ENCODE results near the gene RGL3.

The RGL3 gene

DNA sequence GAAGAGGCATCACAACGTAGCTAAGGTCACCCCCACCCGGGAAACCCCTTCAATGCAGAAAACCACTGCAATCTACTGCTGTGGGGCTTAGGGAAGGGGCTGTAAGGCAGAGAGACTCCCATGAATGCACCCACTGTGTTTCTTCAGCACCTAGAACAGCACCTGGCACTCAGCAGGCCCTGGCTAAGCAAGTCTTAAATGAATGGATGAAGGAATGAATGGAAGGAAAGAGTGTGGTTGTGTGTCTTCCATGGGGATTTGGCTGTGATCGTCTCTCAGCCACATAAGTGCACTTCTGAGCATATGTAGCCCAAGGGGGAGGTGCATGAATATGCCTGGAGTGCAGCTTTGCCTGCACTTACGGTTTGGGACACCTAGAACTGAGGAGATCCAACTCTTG is 69.9 kb downstream of the RGL3 start:
- H3K9me3 ChIP-seq (ENCODE audit: control insufficient read depth, low read length), result no peaks in the 10 kb centered on the region
- H3K4me1 ChIP-seq, result peaks cover 16% of the 10 kb centered on the region
- H3K4me3 ChIP-seq (ENCODE audit: low read depth, low read length), result no peak overlapping the region
- no peak overlapping the region for H2AFZ ChIP-seq
- H3K27ac ChIP-seq, result no peak overlapping the region
- no peaks in the 10 kb centered on the region for H3K79me2 ChIP-seq
- no peaks in the 10 kb centered on the region for H3K27me3 ChIP-seq (ENCODE audit: control insufficient read depth, insufficient read depth, low read length)
- no peak overlapping the region for H3K9ac ChIP-seq
- H3K4me2 ChIP-seq (ENCODE audit: low read length), result no peak overlapping the region
- H3K36me3 ChIP-seq (ENCODE audit: control insufficient read depth, insufficient read depth, low read length), result no peaks in the 10 kb centered on the region
- TF ChIP-seq, protein P1, sequence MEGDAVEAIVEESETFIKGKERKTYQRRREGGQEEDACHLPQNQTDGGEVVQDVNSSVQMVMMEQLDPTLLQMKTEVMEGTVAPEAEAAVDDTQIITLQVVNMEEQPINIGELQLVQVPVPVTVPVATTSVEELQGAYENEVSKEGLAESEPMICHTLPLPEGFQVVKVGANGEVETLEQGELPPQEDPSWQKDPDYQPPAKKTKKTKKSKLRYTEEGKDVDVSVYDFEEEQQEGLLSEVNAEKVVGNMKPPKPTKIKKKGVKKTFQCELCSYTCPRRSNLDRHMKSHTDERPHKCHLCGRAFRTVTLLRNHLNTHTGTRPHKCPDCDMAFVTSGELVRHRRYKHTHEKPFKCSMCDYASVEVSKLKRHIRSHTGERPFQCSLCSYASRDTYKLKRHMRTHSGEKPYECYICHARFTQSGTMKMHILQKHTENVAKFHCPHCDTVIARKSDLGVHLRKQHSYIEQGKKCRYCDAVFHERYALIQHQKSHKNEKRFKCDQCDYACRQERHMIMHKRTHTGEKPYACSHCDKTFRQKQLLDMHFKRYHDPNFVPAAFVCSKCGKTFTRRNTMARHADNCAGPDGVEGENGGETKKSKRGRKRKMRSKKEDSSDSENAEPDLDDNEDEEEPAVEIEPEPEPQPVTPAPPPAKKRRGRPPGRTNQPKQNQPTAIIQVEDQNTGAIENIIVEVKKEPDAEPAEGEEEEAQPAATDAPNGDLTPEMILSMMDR (IDR thresholded peaks at IDR 0.05), result no peak

DNA sequence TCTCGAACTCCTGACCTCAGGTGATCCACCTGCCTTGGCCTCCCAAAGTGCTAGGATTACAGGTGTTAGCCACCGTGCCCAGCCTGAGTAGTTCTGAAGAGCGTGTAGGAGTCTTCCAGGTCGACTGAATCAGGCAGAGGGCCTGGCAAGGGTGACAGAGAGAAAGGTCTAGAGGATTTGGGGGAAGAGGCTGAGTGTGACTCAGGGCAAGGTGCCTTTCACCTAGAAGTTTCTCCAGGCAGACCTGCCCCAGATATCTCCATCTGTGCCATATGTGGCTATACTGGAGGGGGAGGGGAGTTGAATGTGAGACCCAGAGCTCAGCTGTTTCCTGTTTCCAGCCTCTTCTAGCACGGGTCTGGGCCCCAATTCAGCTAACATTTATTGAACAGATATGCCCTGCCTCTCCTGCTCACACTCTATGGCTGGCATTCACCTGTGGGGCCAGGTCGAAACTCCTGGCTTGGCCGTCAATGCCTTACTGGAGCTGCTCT is 71.5 kb downstream of the RGL3 start:
- TF ChIP-seq, protein P1 (IDR thresholded peaks at IDR 0.05), result no peak
- no peak overlapping the region for H3K4me3 ChIP-seq (ENCODE audit: low read depth, low read length)
- H2AFZ ChIP-seq, result no peak overlapping the region
- no peak overlapping the region for H3K4me2 ChIP-seq (ENCODE audit: low read length)
- H3K36me3 ChIP-seq (ENCODE audit: control insufficient read depth, insufficient read depth, low read length), result no peaks in the 10 kb centered on the region
- H3K4me1 ChIP-seq, result peaks cover 19% of the 10 kb centered on the region
- no peaks in the 10 kb centered on the region for H3K9me3 ChIP-seq (ENCODE audit: control insufficient read depth, low read length)
- no peaks in the 10 kb centered on the region for H3K79me2 ChIP-seq
- no peak overlapping the region for H3K9ac ChIP-seq
- H3K27me3 ChIP-seq (ENCODE audit: control insufficient read depth, insufficient read depth, low read length), result no peaks in the 10 kb centered on the region
- H3K27ac ChIP-seq, result no peak overlapping the region

DNA sequence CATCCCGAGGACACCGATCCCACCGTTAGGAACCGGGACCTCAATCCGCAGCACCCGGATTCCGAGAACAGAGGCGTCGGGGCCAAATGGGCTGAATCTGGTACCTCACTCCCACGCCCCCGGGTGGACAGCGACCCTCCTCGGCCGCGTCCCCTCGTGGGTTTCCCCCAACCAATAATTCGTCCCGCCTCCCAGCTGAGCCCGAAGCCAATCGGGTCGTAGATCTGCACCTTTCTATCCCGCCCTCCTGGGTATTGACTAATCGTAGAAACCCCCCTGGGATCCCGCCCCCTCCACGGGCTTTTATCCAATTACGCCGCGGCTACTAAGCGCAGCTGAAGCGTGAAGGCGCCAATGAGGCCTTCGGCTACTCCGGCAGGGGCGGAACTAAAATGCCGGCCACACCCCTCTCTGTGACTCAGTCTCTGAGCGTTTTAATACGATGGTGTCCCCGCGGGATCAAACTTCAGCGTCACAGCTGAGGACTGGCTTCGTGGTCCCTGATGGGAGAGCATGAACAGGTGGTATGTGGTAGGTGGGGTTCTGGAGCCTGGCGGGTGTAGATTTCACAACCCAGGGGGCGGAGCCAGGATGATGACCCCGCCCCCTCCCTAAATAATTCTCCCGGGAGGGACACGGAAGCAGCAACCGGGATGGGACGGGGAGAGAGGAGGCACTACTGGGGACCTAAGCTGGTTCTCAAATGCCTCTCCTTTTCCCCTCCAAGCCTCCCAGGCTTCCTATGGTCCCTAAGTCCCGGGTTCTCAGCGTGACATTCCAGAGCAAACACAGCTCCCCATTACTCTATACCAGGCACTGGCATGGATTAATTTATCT is 72.8 kb downstream of the RGL3 start, which contains the start of the genes CCDC159 and TMEM205:
Gene CCDC159 (plus strand): TSS at position 416 of the 837 bp plus-strand sequence. CDS start 88 bp downstream, at position 504.
Gene TMEM205 (minus strand): TSS at position 165 of the 837 bp plus-strand sequence. CDS start 649 bp downstream, outside the sequence.
- H3K79me2 ChIP-seq, result no peaks in the 10 kb centered on the region
- no peaks in the 10 kb centered on the region for H3K27me3 ChIP-seq (ENCODE audit: control insufficient read depth, insufficient read depth, low read length)
- H3K4me3 ChIP-seq (ENCODE audit: low read depth, low read length), result peak within 1 kb of the TSS; percentile 97
- peak within 1 kb of the TSS; percentile 91 for H2AFZ ChIP-seq
- TF ChIP-seq, protein P1 (IDR thresholded peaks at IDR 0.05), result no peak
- peak within 1 kb of the TSS; percentile 70 for H3K27ac ChIP-seq
- peak within 1 kb of the TSS; percentile 97 for H3K4me2 ChIP-seq (ENCODE audit: low read length)
- no peak within 1 kb of the TSS for H3K9ac ChIP-seq
- H3K9me3 ChIP-seq (ENCODE audit: control insufficient read depth, low read length), result no peaks in the 10 kb centered on the region
- H3K36me3 ChIP-seq (ENCODE audit: control insufficient read depth, insufficient read depth, low read length), result no peaks in the 10 kb centered on the region
- peaks cover 19% of the 10 kb centered on the region for H3K4me1 ChIP-seq

DNA sequence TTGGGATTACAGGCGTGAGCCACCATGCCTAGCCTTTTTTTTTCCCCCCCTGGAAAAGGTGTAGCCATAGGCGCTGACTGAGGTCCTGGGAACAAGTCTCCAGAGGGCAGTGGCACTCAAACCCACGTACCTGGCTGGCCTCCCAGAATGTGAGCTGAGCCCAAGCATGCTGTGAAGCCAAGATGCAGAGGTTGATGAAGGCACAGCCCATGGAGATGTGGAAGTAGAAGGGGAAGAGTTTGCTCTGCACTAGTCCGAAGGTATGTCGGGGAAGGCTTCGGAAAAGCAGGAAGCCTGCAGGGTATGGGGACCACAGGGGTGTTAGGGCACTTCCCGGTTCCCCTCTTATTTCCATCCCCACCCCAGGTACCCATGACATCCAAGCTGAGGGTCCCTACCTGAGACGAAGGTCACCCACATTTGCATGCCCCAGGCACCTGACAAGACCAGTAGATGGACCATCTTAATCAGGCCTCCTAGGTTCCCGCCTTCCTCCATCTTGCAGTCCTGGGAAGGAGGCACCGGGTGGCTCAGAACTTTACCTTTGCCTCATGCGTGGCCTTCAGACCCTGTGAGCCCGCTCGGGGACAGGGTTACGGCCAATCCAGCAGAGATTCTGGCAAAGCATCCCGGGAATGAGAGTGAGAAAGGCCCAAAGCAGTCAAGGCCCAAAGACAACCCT is 73.9 kb downstream of the RGL3 start:
- peak overlapping the region; percentile 59 for H3K27ac ChIP-seq
- H3K79me2 ChIP-seq, result no peaks in the 10 kb centered on the region
- TF ChIP-seq, protein P1 (IDR thresholded peaks at IDR 0.05), result no peak
- H3K9ac ChIP-seq, result no peak overlapping the region
- H3K36me3 ChIP-seq (ENCODE audit: control insufficient read depth, insufficient read depth, low read length), result no peaks in the 10 kb centered on the region
- H2AFZ ChIP-seq, result peak overlapping the region; percentile 91
- H3K9me3 ChIP-seq (ENCODE audit: control insufficient read depth, low read length), result no peaks in the 10 kb centered on the region
- peak overlapping the region; percentile 97 for H3K4me2 ChIP-seq (ENCODE audit: low read length)
- no peaks in the 10 kb centered on the region for H3K27me3 ChIP-seq (ENCODE audit: control insufficient read depth, insufficient read depth, low read length)
- peaks cover 19% of the 10 kb centered on the region for H3K4me1 ChIP-seq
- H3K4me3 ChIP-seq (ENCODE audit: low read depth, low read length), result peak overlapping the region; percentile 97
